Measurements from ENCODE around the gene AIF1L.
"Not testable (repeated sequence)": the region's sequence is repeated elsewhere in the genome, so short reads cannot be mapped to it uniquely, and the experiment has no call there.

The AIF1L gene

DNA sequence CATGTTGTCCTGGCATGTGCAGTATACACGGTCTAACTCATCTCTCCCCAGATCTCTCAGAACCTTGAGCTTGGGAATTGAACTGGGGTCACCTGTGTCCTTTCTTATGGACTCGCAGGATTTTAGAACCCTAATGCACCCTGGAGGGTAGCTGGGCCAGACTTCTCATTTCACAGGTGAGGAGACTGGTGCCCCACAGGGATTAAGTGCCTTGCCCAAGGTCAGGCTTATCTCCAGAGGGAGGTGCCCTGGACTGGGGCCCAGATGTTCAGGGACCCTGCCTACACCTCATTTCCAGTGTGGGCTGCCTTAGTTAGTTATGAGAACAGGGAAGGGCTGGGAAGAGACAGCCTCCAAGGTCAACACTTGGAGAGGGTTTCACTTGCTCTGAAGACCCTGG, 25.0 kb downstream of the AIF1L start:
- no peak for DNase-seq (ENCODE audit: low spot score)

DNA sequence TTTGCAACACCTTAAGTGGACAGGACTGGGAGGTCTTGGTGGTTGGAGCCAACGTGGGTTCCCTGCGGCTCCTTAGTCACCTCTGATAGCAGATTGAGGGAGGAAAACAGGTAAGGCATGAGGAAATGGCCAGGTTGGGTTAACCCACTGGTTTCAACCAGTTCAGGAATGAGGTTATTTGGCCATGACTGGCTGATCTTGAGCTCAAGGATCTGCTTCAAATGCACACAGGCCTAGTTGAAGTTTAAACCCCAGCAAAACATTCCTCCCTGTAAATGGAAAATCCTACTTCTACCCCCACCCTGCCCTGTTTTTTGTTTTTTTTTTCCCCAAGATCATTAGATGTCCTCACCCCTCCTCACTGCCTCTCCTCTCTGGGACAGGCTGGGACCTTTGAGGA, 25.8 kb downstream of the AIF1L start:
- DNase-seq (ENCODE audit: low spot score), result no peak

DNA sequence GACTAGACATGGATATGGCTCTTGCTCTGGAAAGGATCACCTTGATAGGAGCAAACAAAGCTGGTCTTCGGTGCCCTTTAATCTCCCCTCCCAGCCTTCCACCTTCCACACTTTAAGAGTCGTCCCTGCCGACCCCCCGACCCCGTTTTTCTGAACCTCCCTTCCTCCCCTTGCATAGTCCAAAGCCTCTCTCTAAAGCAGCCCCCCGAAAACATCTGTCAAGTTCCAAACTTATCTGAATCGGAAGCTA, 28.6 kb downstream of the AIF1L start:
- DNase-seq (ENCODE audit: low spot score), result no peak

DNA sequence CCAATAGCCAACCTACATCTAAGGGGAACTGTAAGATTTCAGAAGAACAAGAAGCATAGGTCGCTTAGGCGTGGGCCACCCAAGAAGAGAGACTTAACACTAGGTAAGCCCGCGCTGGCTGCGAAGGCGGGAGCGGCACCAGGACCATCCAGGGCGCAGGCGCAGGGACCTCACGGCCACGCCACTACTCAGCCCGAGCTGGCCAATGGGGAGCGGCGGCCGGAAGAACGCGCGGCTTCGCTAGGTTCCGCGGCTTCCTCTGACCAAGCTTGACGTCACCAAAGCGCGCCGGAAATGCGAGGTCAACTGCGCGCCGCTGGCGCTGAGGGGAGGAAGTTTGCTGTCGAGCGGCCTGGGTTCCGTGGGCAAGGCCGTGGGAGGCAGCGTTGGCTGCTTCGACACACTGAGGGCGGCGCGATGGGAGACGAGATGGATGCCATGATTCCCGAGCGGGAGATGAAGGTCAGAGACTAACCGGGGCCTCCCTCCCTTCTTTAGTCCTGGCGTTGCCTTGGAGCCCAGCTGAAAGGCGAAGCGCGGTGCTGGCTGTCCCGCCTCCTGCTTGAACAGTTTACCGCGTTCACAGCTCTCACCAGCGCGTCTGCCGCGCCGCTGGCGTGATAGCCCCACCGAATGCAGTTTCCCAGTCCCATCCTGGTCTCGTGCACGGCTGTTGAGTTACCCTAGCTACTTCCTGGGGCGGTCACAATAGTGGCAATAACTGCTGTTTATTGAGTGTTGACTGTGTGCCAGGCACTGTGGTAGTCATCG, 29.1 kb downstream of the AIF1L start, which contains the start of gene NUP214:
Gene NUP214 (plus strand): TSS at position 299 of the 771 bp plus-strand sequence. CDS start 119 bp downstream, at position 418.
- peak; percentile 100 for DNase-seq (ENCODE audit: low spot score)

DNA sequence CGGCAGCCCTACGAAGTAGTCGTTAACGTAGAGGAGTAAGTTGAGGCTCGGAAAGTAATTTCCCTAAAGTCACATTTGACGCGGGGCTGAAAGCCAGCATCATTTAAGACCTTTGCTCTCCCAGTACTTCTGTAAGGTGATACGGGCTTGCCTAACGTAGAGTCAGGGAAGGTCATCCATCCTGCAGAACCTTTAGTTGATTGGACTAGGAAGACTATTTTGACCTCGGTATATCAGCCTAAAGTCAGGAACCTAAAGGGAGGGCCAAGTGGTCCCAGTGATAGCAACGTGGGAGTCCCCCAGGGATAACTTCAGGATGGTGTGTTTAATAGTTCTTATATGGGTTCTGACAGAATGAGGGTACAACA, 29.7 kb downstream of the AIF1L start:
- no peak for DNase-seq (ENCODE audit: low spot score)

DNA sequence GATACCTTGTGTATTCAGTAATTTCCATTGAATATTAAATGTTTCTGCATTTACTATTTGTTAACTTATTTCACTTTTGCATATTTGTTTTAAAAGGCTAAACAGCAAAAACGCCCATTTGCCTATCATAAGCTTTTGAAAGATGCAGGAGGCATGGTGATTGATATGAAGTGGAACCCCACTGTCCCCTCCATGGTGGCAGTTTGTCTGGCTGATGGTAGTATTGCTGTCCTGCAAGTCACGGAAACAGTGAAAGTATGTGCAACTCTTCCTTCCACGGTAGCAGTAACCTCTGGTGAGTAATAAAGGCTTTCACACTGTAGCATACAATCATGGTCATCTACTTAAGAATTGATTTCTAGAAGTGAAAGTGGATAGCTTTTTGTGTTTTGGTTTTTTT, 32.9 kb downstream of the AIF1L start:
- DNase-seq (ENCODE audit: low spot score), result no peak

DNA sequence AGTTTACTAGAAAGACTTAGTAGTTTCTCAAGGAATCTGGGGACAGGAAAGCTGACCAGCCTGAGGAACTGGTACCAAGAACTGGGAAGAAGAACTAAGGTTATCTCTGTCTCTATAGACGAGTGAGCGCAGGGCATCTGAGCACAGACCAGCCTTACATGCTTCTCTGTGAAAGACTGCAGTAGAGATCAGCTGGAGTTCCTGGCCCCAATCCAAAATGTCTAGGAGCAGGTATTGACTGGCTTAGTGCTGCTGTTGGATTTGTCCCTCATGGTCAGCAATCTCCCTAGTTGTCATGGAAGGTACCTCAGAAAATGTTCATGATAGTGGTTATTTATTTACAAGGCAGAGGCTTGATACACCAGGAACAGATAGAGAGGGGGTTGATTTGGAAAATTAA, 42.3 kb downstream of the AIF1L start:
- no peak for DNase-seq (ENCODE audit: low spot score)

DNA sequence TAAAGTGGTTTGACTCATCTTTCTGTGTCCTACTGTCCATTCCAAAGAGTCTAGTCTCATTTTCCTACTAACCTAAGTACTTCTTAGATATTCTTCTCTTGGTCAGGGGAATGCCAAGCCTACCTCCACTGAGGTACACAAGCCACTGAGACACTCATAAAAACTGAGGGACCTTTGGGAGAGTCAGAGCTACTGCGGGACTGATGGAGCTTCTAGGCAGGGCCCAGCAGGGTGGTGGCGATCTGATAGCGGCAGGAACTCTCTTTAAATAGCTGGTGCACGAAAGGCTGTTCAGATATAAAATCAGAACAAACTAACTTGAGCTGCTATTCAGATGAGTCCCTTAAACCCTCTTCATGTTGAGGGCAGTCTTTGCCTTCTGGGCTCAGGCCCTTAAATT, 43.8 kb downstream of the AIF1L start:
- no peak for DNase-seq (ENCODE audit: low spot score)

DNA sequence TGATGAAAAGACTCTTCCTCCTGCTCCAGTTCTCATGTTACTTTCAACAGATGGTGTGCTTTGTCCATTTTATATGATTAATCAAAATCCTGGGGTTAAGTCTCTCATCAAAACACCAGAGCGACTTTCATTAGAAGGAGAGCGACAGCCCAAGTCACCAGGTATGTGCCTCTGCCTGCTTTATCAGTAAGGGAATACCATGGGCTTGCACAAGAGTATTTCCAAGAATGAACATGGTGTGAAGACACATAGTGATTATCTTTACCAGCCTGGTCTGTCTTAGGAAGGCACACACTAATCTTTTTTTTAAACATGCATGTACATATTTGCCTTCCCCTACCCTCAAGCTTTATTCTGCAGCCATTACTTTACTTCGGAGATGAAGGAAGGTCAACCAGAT, 44.2 kb downstream of the AIF1L start:
- no peak for DNase-seq (ENCODE audit: low spot score)

DNA sequence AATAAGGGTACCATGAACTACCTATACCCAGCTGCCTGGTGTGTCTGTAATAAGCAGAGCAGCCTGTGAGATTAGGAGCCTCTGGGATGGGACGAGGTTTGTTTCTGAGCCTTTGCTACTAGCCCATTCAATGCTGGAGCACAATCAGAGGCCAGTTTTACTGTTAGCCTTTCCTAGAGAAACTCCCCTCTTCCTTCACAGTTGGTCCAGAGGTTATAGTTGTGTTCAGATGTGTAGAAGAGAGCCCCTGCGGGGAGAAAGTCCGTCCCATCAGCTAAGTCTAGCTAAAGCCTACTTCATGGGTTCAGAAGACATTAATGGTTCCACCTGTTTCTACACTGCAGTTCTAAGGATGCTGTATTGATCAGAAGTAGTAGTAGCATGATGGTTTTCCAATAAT, 45.8 kb downstream of the AIF1L start:
- no peak for DNase-seq (ENCODE audit: low spot score)

DNA sequence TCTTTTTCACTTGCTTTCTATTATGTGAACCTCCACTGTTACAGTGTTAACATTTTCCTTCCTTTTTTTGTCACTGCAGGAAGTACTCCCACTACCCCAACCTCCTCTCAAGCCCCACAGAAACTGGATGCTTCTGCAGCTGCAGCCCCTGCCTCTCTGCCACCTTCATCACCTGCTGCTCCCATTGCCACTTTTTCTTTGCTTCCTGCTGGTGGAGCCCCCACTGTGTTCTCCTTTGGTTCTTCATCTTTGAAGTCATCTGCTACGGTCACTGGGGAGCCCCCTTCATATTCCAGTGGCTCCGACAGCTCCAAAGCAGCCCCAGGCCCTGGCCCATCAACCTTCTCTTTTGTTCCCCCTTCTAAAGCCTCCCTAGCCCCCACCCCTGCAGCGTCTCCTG, 47.9 kb downstream of the AIF1L start:
- no peak for DNase-seq (ENCODE audit: low spot score)

DNA sequence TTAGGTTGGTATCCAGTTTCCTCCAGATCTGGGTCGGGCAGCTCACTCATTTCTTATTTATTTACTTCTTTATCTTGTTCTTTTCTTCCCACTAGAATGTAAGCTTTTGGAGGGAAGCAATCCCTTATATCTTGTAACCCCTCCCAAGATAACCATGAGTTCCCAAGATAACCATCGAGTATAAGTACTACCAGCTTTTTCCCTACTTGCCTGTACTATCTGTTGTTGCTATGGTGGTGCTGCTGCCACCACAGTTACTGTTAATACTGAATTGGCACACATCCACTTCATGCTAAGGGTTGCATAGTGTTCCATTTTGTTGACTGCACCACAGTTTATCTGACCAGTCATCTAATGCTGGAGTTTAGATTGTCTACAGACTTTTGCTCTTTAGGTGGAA, 48.9 kb downstream of the AIF1L start:
- no peak for DNase-seq (ENCODE audit: low spot score)

DNA sequence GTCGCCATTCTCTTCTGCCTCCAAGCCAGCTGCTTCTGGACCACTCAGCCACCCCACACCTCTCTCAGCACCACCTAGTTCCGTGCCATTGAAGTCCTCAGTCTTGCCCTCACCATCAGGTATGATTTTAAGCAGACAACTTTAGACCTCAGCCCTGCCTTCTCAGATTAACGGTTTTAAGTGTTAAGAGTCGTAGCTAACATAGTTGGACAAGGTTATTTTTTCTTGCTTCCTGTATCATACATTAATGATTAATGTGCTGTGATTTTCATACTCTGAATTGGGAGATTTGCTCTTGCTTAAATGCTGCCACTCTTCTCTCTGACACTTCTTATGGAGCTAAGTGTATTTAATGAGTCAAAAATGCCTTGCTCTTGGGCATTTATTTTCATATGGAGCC, 49.9 kb downstream of the AIF1L start:
- DNase-seq (ENCODE audit: low spot score), result no peak

DNA sequence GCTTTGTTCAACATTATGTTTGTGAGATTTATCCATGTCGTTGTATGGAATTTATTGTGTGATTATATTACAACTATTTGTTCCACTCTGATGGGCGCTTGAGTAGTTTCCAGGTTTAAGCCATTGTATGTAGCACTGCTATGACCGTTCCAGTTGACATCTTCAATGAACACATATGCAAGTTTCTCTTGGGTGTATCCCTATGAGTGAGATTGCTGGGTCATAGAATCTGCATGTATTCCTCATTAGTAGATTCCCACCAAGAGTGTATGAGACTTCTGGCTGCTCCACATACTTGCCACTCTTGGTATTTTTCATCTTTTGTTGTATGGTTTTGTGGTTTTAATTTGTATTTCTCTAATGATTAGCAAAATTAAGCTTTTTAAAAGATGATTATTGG, 51.9 kb downstream of the AIF1L start:
- no peak for DNase-seq (ENCODE audit: low spot score)

DNA sequence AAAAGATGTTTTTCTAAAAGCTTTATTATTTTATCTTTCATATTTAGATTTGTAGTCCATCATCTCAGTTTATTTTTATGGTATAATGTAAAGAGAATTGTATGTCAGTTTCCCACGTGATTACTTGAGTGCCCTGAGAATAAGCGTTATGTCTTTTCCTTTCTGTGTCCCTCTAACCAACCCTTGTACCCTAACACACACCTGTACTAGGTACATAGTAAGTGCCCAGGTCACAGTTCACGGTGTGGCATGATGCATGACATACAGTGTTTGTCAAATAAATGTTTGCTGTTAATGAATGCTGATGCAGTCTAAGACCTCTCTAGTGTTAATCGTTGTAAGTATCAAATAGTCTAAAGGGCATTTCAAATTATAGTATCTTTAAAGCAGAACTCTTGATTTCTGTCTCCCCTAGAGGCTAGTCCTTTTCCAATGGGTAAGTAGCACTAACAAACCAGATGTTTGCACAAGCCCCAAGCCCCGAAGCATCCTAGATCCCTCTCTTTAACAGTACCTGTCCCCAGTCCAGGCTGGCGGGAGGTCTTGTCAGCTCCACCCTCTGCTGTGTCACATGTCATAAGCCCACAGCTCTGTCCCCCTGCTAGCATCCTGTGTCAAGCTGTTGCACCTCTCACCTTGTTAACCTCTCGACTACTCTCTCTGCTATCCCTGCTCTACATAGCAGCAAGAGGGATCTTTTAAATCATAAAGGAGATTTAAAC, 52.8 kb downstream of the AIF1L start:
- no peak for DNase-seq (ENCODE audit: low spot score)

DNA sequence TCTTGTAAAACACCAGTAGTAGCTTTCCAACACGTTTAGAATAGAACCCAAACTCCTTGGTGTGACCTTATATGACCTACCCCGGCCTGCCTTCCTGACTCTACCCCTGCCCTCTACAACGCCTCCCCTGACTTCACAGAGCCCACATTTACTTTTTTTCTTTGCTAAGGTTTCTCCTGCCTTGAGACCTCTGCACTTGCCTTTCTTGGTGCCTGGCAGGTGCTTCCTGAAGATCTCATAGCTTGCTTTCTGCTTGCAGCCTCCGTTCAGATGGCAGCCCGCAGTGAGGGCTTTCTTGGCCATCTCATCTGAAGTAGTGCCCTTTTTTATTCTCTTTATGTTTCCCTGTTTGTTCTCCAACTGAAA, 53.3 kb downstream of the AIF1L start:
- no peak for DNase-seq (ENCODE audit: low spot score)

DNA sequence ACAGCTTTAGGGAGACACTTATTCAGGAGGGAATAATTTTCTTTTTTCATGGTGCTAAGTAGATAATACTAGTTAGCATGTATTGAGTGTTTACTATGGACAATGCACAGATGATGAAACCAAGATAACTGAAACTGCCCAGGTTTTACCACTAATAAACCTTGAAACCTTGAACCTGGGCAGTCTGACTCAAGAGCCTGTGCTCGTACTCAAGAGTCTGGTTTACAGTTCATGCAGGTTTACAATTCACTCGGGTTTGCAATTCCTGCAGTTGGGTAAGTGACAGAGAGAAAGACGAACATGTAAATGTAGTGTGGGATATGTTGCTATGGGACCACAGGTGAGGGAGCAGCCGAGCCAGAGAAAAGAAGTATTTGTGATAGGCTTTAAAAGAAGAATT, 57.3 kb downstream of the AIF1L start:
- no peak for DNase-seq (ENCODE audit: low spot score)

DNA sequence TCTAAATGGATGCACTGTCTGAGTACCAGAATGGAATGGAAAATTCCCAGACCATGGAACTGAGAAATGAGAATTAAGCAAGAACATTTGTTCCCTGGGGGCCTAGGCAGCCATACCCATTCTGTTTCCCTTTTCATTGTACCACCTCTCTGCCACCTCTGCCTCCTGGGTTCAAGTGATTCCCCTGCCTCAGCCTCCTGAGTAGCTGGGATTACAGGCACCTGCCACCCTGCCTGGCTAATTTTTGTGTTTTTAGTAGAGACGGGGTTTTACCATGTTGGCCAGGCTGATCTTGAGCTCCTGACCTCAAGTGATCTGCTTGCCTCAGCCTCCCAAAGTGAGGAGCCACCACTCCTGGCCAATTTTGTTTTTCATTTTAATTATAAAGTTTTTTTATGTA, 62.3 kb downstream of the AIF1L start:
- DNase-seq (ENCODE audit: low spot score), result not testable (repeated sequence)

DNA sequence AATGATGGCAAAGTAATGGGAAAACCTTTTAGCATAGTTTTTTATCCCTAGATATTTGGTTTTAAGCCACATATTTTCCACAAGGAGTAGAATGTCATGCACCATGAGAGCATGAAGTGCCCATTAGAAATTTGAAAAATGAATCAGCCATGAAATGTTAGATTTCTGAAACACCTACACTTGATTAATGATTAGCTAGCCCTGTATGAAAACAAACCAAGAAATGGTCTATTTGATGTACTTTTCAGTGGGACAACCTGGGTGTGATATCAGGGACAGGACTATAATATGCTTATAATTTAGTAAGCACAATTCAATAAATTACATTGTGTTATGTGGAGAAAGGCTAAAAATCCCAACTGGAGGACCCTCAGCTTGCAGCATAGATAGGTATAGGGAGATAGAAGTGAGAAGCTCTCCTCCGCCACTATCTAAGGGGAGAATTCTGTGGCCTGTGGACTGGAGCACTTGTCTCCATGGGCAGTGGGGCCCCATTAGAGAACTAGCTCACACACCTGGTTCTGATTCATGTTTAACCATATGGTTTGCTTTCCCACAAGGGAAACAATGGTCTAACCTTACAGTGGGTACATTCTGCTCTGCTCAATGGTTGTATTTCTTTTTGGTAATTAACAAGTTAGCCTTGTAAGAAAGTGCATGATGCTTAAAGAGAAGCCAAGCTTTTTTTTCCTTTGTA, 64.2 kb downstream of the AIF1L start:
- DNase-seq (ENCODE audit: low spot score), result no peak

DNA sequence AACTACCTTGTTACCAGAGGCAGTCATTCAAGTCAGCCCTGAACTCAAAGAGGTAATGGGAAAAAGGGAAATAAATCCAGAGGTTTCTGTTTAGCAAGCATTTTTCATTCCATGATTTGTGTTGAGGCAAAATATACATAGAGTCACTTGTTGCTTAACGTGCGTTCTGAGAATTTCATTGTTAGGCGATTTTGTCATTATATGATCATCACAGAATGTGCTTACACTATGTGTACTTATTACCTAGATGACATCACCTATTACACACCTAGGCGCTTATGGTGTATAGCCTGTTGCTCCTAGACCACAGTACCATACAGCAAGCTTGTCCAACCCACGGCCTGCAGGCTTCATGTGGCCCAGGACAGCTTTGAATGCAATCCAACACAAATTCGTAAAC, 65.3 kb downstream of the AIF1L start:
- no peak for DNase-seq (ENCODE audit: low spot score)

DNA sequence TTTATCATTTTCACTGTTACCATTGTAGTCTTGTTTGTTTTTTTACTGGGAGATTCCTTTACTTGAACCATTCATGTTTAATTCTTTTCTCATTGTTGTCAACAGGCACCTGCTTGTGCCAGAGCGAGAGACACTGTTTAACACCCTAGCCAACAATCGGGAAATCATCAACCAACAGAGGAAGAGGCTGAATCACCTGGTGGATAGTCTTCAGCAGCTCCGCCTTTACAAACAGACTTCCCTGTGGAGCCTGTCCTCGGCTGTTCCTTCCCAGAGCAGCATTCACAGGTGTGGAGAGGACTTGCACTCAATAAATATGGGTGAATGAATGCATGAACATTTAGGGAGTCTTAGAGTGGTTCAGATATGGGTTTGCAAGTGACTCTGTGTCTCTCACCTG, 66.6 kb downstream of the AIF1L start:
- no peak for DNase-seq (ENCODE audit: low spot score)

DNA sequence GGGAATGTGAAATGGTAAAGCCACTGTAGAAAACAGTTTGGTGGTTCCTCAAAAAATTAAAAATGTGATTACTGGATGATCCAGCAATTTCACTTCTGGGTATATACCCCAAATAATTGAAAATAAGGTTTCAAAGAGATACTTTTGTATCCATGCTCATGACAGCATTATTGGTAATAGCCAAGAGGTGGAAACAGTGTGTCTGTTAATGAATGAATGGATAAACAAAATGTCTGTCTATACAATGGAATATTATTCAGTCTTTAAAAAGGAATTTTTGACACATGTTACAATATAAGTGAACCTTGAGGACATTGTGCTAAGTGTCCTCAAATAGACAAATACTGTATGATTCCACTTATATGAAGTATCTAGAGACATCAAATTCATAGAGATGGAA, 69.2 kb downstream of the AIF1L start:
- no peak for DNase-seq (ENCODE audit: low spot score)

DNA sequence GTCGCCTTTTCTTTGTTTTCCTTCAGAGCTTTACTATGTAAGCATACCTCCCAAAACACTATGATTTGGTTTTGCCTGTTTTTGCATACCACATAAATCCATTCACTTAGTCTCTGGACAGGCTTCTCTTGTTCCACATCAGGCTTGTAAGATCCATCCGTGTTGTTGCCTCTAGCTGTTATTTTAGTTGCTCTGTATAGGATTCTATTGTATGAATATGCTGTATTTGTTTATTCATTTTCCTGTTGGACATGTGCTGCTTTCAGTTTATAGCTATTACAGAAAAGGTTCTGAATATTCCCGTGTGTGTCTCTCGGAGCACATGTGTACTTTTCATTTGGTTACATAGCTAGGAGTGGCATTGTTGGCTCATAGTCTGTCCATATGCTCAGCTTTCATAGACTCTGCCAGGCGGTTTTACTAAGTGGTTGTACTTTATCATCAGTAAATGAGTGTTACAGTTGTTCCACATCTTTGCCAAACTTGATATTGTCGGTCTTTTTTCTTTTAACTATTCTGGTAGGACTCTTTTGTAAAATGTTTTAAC, 70.9 kb downstream of the AIF1L start:
- DNase-seq (ENCODE audit: low spot score), result no peak

Data from left forelimb (tissue), 1 donor.